ENCODE data around the gene TXNRD3. TPM values are rescaled to one million over a fixed set of nuclear protein-coding genes. Genes with fewer than 3 reads are reported as not detected.
A peak's percentile ranks its signal among the peaks of the same experiment; 100 is the strongest.

The TXNRD3 gene
- total RNA-seq, 2 donors from 2014 or later = 7.4 to 8.3 TPM

GRCh38 chr3:126684218-126684751, 29.4 kb upstream of the TXNRD3 start:
- ATAC-seq (ENCODE audit: insufficient number of reproducible peaks, low FRiP score, low read depth) = peak; percentile 25
- DNase-seq (ENCODE audit: low spot score) = no peak
- H3K27me3 ChIP-seq (replicated peaks; ENCODE audit: insufficient read depth) = no peaks in the 10 kb centered on the region
- H3K4me1 ChIP-seq (ENCODE audit: control insufficient read depth in 1 of 2, low read depth in 2 of 2) = peaks cover 10 to 43% of the 10 kb centered on the region in 2 donors
- H3K27ac ChIP-seq = peak overlapping the region; percentile 60 to 82
- no peaks in the 10 kb centered on the region for H3K9me3 ChIP-seq
- H3K36me3 ChIP-seq = no peaks in the 10 kb centered on the region
- TF ChIP-seq, protein P1, sequence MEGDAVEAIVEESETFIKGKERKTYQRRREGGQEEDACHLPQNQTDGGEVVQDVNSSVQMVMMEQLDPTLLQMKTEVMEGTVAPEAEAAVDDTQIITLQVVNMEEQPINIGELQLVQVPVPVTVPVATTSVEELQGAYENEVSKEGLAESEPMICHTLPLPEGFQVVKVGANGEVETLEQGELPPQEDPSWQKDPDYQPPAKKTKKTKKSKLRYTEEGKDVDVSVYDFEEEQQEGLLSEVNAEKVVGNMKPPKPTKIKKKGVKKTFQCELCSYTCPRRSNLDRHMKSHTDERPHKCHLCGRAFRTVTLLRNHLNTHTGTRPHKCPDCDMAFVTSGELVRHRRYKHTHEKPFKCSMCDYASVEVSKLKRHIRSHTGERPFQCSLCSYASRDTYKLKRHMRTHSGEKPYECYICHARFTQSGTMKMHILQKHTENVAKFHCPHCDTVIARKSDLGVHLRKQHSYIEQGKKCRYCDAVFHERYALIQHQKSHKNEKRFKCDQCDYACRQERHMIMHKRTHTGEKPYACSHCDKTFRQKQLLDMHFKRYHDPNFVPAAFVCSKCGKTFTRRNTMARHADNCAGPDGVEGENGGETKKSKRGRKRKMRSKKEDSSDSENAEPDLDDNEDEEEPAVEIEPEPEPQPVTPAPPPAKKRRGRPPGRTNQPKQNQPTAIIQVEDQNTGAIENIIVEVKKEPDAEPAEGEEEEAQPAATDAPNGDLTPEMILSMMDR (IDR thresholded peaks at IDR 0.05) = no peak
- no peak overlapping the region for H3K4me3 ChIP-seq

DNA sequence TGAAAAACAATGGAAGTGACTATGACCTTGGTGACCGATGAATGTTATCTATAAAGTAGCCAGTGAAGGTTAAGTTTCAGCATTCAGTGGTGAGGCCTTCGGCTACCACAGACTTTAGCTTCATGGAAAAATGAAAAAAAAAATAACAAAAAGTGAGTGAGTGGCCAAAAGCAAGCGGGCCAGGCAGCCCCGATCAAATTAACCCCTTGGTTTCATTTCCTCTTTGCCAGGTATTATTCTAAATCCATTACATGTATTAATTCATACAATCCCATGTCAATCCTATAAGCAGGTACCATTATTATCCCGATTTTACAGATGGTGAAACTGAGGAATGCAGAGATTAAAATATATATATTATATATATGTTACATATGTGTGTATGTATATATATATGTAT, 28.1 kb upstream of the TXNRD3 start:
- TF ChIP-seq, protein P1 (IDR thresholded peaks at IDR 0.05) = no peak
- Histone ChIP-seq H3K36me3 (no peaks in the 10 kb centered on the region), H3K27me3 (replicated peaks; ENCODE audit: insufficient read depth) (no peaks in the 10 kb centered on the region), H3K9me3 (no peaks in the 10 kb centered on the region), H3K27ac (peak overlapping the region; percentile 13 to 47), H3K4me1 (ENCODE audit: control insufficient read depth in 1 of 2, low read depth in 2 of 2) (peaks cover 14 to 56% of the 10 kb centered on the region in 2 donors), H3K4me3 (no peak overlapping the region)
- DNase-seq (ENCODE audit: low spot score) = no peak
- no peak for ATAC-seq (ENCODE audit: insufficient number of reproducible peaks, low FRiP score, low read depth)

- H3K4me1 ChIP-seq (ENCODE audit: control insufficient read depth in 1 of 2, low read depth in 2 of 2) = peaks cover 14 to 60% of the 10 kb centered on the region in 2 donors
- no peak for DNase-seq (ENCODE audit: low spot score)
- H3K36me3 ChIP-seq = no peaks in the 10 kb centered on the region
- no peaks in the 10 kb centered on the region for H3K27me3 ChIP-seq (replicated peaks; ENCODE audit: insufficient read depth)
- H3K9me3 ChIP-seq = no peaks in the 10 kb centered on the region
- no peak for ATAC-seq (ENCODE audit: insufficient number of reproducible peaks, low FRiP score, low read depth)
- TF ChIP-seq, protein P1 (IDR thresholded peaks at IDR 0.05) = no peak
- H3K4me3 ChIP-seq = no peak overlapping the region
- H3K27ac ChIP-seq = no peak overlapping the region
These were observed 27.1 kb upstream of the TXNRD3 start for GRCh38 chr3:126682009-126682408.

- H3K4me1 ChIP-seq (ENCODE audit: control insufficient read depth in 1 of 2, low read depth in 2 of 2) = peaks cover 14 to 57% of the 10 kb centered on the region in 2 donors
- H3K27ac ChIP-seq = no peak overlapping the region
- no peak for ATAC-seq (ENCODE audit: insufficient number of reproducible peaks, low FRiP score, low read depth)
- H3K27me3 ChIP-seq (replicated peaks; ENCODE audit: insufficient read depth) = no peaks in the 10 kb centered on the region
- TF ChIP-seq, protein P1 (IDR thresholded peaks at IDR 0.05) = no peak
- H3K36me3 ChIP-seq = no peaks in the 10 kb centered on the region
- no peak overlapping the region for H3K4me3 ChIP-seq
- DNase-seq (ENCODE audit: low spot score) = no peak
- H3K9me3 ChIP-seq = no peaks in the 10 kb centered on the region
These were observed 25.7 kb upstream of the TXNRD3 start for GRCh38 chr3:126680667-126681055.

GRCh38 chr3:126679831-126680666, 25.1 kb upstream of the TXNRD3 start:
- peaks cover 13 to 51% of the 10 kb centered on the region in 2 donors for H3K4me1 ChIP-seq (ENCODE audit: control insufficient read depth in 1 of 2, low read depth in 2 of 2)
- DNase-seq (ENCODE audit: low spot score) (no peak), ATAC-seq (ENCODE audit: insufficient number of reproducible peaks, low FRiP score, low read depth) (no peak)
- H3K9me3 ChIP-seq = no peaks in the 10 kb centered on the region
- TF ChIP-seq, protein P1 (IDR thresholded peaks at IDR 0.05) = no peak
- H3K27me3 ChIP-seq (replicated peaks; ENCODE audit: insufficient read depth) = no peaks in the 10 kb centered on the region
- H3K36me3 ChIP-seq = no peaks in the 10 kb centered on the region
- H3K27ac ChIP-seq = no peak overlapping the region
- no peak overlapping the region for H3K4me3 ChIP-seq
